Gastrocnemius medialis (tissue), 4 donors: ENCODE data around the gene NFKBIZ. TPM values are rescaled to one million over a fixed set of nuclear protein-coding genes. Genes with fewer than 3 reads are reported as not detected.
"Not testable (repeated sequence)": the region's sequence is repeated elsewhere in the genome, so short reads cannot be mapped to it uniquely, and the experiment has no call there.

Source experiments
- ATAC-seq, 2 donors: fragments of 150-250 bp; one replicate each; pipeline ENCODE4 v1.9.1; 2016
- DNase-seq, 2 donors: peaks; one replicate each; pipeline ENCODE4 v3.0.0-alpha.2; 2019
- H3K27ac ChIP-seq, 4 donors: fragments of 200-600 bp; sonication (generic); 1 replicate in 1 of 4; 2 replicates in 3 of 4; pipeline ENCODE4 v1.5.1; 2016 to 2018; ENCODE audit warnings: mild to moderate bottlenecking in 2 of 4, moderate library complexity in 1 of 4
- H3K27me3 ChIP-seq, 3 donors: fragments of 200-600 bp; sonication (generic) in 2 of 3; 1 replicate in 1 of 3; 2 replicates in 2 of 3; pipeline versions ENCODE4 v1.5.1 to v1.6.0; 2016 to 2019; ENCODE audit warnings: mild to moderate bottlenecking in 1 of 3, moderate library complexity in 1 of 3
- H3K36me3 ChIP-seq, 2 donors: fragments of 200-600 bp; sonication (generic) in 1 of 2; one replicate each; pipeline ENCODE4 v1.5.1; 2017 to 2018
- H3K4me1 ChIP-seq, 2 donors: fragments of 200-600 bp; sonication (generic) in 1 of 2; one replicate each; pipeline ENCODE4 v1.5.1; 2016 to 2017; ENCODE audit warnings: mild to moderate bottlenecking in 2 of 2
- H3K4me3 ChIP-seq, 4 donors: fragments of 200-600 bp; sonication (generic) in 3 of 4; 1 replicate in 1 of 4; 2 replicates in 3 of 4; pipeline ENCODE4 v1.5.1; 2016 to 2019; ENCODE audit warnings: mild to moderate bottlenecking in 2 of 4
- H3K9me3 ChIP-seq, 3 donors: fragments of 200-600 bp; sonication (generic) in 2 of 3; 1 replicate in 1 of 3; 2 replicates in 2 of 3; pipeline ENCODE4 v1.5.1; 2016 to 2019
- POLR2A ChIP-seq, 2 donors: fragments of 450-650 bp; IDR thresholded peaks; one replicate each; pipeline ENCODE4 v1.6.1; 2017; ENCODE audit warnings: antibody characterized with exemption in 2 of 2, mild to moderate bottlenecking in 2 of 2, moderate library complexity in 2 of 2
- in situ Hi-C, 4 donors: fragments of 200-750 bp; cut with MboI; loops; one replicate each; pipeline versions ENCODE4 v1.15.0 to v1.8.0; 2017; ENCODE audit warnings: low sequenced_read_pairs in 4 of 4
- intact Hi-C: fragments of 100-400 bp; cut with DNase I; formaldehyde crosslinking; loops from one replicate; pipeline ENCODE4 v1.15.1; 2023; ENCODE audit warnings: low total_unique reads
- total RNA-seq, 4 donors: library from RNA; depleted of rRNA; stranded (reverse); fragments of >200 nt; gene quantifications; one replicate each; pipeline versions ENCODE4 v1.1.0 to v1.2.3, GENCODE V29; 2016
- TF ChIP-seq, protein P1 (sequence below), 5 experiments: fragments of 450-650 bp in 3 of 5; fragments of 200-600 bp in 2 of 5; sonication (generic) in 2 of 5; IDR thresholded peaks in 4 of 5; conservative IDR thresholded peaks in 1 of 5; 1 replicate in 4 of 5; 2 replicates in 1 of 5; pipeline ENCODE4 v1.5.1; 2016 to 2019; ENCODE audit warnings: antibody characterized with exemption in 5 of 5, mild to moderate bottlenecking in 3 of 5, moderate library complexity in 3 of 5

The NFKBIZ gene
- total RNA-seq, 4 donors from 2014 or later: 9.2 to 25.9 (median 20.6) TPM

GRCh38 chr3:101862416-101863165 lies 13.3 kb downstream of the NFKBIZ start:
- no peaks in the 10 kb centered on the region for H3K27me3 ChIP-seq
- no peak overlapping the region for H3K4me3 ChIP-seq
- no peak for ATAC-seq
- no peak overlapping the region for H3K27ac ChIP-seq
- H3K9me3 ChIP-seq: no peaks in the 10 kb centered on the region
- intact Hi-C loops (no loop called here), in situ Hi-C loops (no loop called here)
- DNase-seq: no peak
- no peaks in the 10 kb centered on the region for H3K4me1 ChIP-seq
- H3K36me3 ChIP-seq: peaks cover 0 to 39% of the 10 kb centered on the region in 2 donors
- TF ChIP-seq, protein P1, sequence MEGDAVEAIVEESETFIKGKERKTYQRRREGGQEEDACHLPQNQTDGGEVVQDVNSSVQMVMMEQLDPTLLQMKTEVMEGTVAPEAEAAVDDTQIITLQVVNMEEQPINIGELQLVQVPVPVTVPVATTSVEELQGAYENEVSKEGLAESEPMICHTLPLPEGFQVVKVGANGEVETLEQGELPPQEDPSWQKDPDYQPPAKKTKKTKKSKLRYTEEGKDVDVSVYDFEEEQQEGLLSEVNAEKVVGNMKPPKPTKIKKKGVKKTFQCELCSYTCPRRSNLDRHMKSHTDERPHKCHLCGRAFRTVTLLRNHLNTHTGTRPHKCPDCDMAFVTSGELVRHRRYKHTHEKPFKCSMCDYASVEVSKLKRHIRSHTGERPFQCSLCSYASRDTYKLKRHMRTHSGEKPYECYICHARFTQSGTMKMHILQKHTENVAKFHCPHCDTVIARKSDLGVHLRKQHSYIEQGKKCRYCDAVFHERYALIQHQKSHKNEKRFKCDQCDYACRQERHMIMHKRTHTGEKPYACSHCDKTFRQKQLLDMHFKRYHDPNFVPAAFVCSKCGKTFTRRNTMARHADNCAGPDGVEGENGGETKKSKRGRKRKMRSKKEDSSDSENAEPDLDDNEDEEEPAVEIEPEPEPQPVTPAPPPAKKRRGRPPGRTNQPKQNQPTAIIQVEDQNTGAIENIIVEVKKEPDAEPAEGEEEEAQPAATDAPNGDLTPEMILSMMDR (IDR thresholded peaks at IDR 0.05 in 4 of 5, conservative IDR thresholded peaks at IDR 0.05 in 1 of 5): no peak
- no peak for TF ChIP-seq POLR2A (IDR thresholded peaks at IDR 0.05)

DNA sequence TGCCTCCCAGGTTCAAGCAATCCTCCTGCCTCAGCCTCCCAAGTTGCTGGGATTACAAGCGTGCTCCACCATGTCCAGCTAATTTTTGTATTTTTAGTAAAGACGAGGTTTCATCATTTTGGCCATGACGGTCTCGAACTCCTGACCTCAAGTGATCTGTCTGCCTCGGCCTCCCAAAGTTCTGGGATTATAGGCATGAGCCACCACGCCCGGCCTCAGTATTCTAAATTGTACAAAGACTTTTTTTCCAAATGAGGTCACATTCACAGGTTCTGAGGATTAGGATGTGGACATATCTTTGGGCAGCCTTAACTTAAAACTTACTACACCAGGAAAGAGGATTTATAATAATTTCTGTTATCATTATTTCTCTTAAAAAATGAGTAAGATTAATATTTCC lies 15.6 kb downstream of the NFKBIZ start:
- H3K4me3 ChIP-seq, H3K27me3 ChIP-seq, in situ Hi-C loops, DNase-seq, H3K4me1 ChIP-seq, intact Hi-C loops, H3K9me3 ChIP-seq, H3K27ac ChIP-seq, ATAC-seq: not testable (repeated sequence)
- peaks cover 0 to 16% of the 10 kb centered on the region in 2 donors for H3K36me3 ChIP-seq

- H3K27me3 ChIP-seq: no peaks in the 10 kb centered on the region
- in situ Hi-C loops: no loop called here
- H3K4me3 ChIP-seq: no peak overlapping the region
- intact Hi-C loops: no loop called here
- H3K9me3 ChIP-seq: no peaks in the 10 kb centered on the region
- H3K36me3 ChIP-seq: peaks cover 0 to 6% of the 10 kb centered on the region in 2 donors
- TF ChIP-seq, protein P1 (IDR thresholded peaks at IDR 0.05 in 4 of 5, conservative IDR thresholded peaks at IDR 0.05 in 1 of 5): no peak
- TF ChIP-seq POLR2A (IDR thresholded peaks at IDR 0.05): no peak
- ATAC-seq (no peak), DNase-seq (no peak)
- H3K27ac ChIP-seq: no peak overlapping the region
- no peaks in the 10 kb centered on the region for H3K4me1 ChIP-seq
Observed at GRCh38 chr3:101865751-101866509, 16.6 kb downstream of the NFKBIZ start.

DNA sequence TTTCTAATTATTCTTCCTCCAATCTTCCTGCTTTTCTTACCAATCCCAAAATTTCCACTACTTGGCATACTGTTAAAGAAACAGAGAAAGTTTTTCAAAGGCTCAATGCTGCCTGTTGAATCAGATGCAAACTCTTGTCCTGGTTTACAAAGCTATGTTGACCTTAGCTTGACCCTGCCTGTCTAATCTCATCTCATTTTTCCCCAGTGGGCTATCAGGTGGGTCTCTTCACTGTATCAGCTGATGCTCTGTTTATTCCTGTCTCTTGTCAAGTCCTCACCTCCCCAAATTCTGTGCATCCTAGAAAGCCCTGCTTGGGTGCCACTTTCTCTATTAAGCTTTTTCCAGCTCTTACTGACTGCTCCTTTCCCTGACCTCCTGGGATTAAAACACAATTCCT lies 18.2 kb downstream of the NFKBIZ start:
- intact Hi-C loops: no loop called here
- H3K27ac ChIP-seq: no peak overlapping the region

GRCh38 chr3:101867996-101868395 lies 18.7 kb downstream of the NFKBIZ start:
- intact Hi-C loops: no loop called here
- ATAC-seq: no peak
- H3K9me3 ChIP-seq: no peaks in the 10 kb centered on the region
- no peaks in the 10 kb centered on the region for H3K27me3 ChIP-seq
- no peak overlapping the region for H3K27ac ChIP-seq
- in situ Hi-C loops: no loop called here
- no peak overlapping the region for H3K4me3 ChIP-seq
- H3K36me3 ChIP-seq: no peaks in the 10 kb centered on the region
- H3K4me1 ChIP-seq: no peaks in the 10 kb centered on the region
- no peak for DNase-seq
- TF ChIP-seq POLR2A (IDR thresholded peaks at IDR 0.05): no peak
- TF ChIP-seq, protein P1 (IDR thresholded peaks at IDR 0.05 in 4 of 5, conservative IDR thresholded peaks at IDR 0.05 in 1 of 5): no peak

More for the DNA sequence above, 18.2 kb downstream of the NFKBIZ start:
- Histone ChIP-seq H3K9me3 (no peaks in the 10 kb centered on the region), H3K27me3 (no peaks in the 10 kb centered on the region), H3K4me3 (no peak overlapping the region), H3K36me3 (no peaks in the 10 kb centered on the region), H3K4me1 (no peaks in the 10 kb centered on the region)
- DNase-seq (no peak), ATAC-seq (no peak)
- in situ Hi-C loops: no loop called here
- no peak for TF ChIP-seq POLR2A (IDR thresholded peaks at IDR 0.05)
- TF ChIP-seq, protein P1 (IDR thresholded peaks at IDR 0.05 in 4 of 5, conservative IDR thresholded peaks at IDR 0.05 in 1 of 5): no peak
